ENCODE measurements around the gene SCTR. TPM values are rescaled to one million over a fixed set of nuclear protein-coding genes. Genes with fewer than 3 reads are reported as not detected.
"Not testable (repeated sequence)": the region's sequence is repeated elsewhere in the genome, so short reads cannot be mapped to it uniquely, and the experiment has no call there.

Gene SCTR
- total RNA-seq, 1 experiment from 2014 or later: not detected

GRCh38 chr2:119424284-119425118 is 99.8 kb downstream of the SCTR start:
- in situ Hi-C loops (cut with HindIII; ENCODE audit: low sequenced_read_pairs): no loop called here
- no peak for DNase-seq (ENCODE audit: low spot score)

- in situ Hi-C loops (cut with HindIII; ENCODE audit: low sequenced_read_pairs): no loop called here
- no peak for DNase-seq (ENCODE audit: low spot score)
These were observed 100.5 kb downstream of the SCTR start for GRCh38 chr2:119423811-119424210.

- in situ Hi-C loops (cut with HindIII; ENCODE audit: low sequenced_read_pairs): no loop called here
- DNase-seq (ENCODE audit: low spot score): no peak
These were observed 101.2 kb downstream of the SCTR start for GRCh38 chr2:119423108-119423444.

GRCh38 chr2:119422360-119423107 is 101.7 kb downstream of the SCTR start:
- DNase-seq (ENCODE audit: low spot score): no peak
- in situ Hi-C loops (cut with HindIII; ENCODE audit: low sequenced_read_pairs): no loop called here

- in situ Hi-C loops (cut with HindIII; ENCODE audit: low sequenced_read_pairs): no loop called here
- no peak for DNase-seq (ENCODE audit: low spot score)
These were observed 102.5 kb downstream of the SCTR start for GRCh38 chr2:119421741-119422140.

GRCh38 chr2:119421304-119421703 is 103.0 kb downstream of the SCTR start:
- DNase-seq (ENCODE audit: low spot score): no peak
- in situ Hi-C loops (cut with HindIII; ENCODE audit: low sequenced_read_pairs): no loop called here

- in situ Hi-C loops (cut with HindIII; ENCODE audit: low sequenced_read_pairs): no loop called here
- DNase-seq (ENCODE audit: low spot score): no peak
These were observed 104.3 kb downstream of the SCTR start for GRCh38 chr2:119419803-119420508.

- in situ Hi-C loops (cut with HindIII; ENCODE audit: low sequenced_read_pairs): no loop called here
- DNase-seq (ENCODE audit: low spot score): no peak
These were observed 105.2 kb downstream of the SCTR start for GRCh38 chr2:119419065-119419464.

GRCh38 chr2:119417908-119418307 is 106.4 kb downstream of the SCTR start:
- no peak for DNase-seq (ENCODE audit: low spot score)
- in situ Hi-C loops (cut with HindIII; ENCODE audit: low sequenced_read_pairs): no loop called here

GRCh38 chr2:119416299-119416923 is 107.9 kb downstream of the SCTR start:
- in situ Hi-C loops (cut with HindIII; ENCODE audit: low sequenced_read_pairs): no loop called here
- DNase-seq (ENCODE audit: low spot score): no peak

- in situ Hi-C loops (cut with HindIII; ENCODE audit: low sequenced_read_pairs): no loop called here
- DNase-seq (ENCODE audit: low spot score): no peak
These were observed 108.7 kb downstream of the SCTR start for GRCh38 chr2:119415630-119416029.

GRCh38 chr2:119414894-119415293 is 109.4 kb downstream of the SCTR start:
- DNase-seq (ENCODE audit: low spot score): no peak
- in situ Hi-C loops (cut with HindIII; ENCODE audit: low sequenced_read_pairs): no loop called here

- in situ Hi-C loops (cut with HindIII; ENCODE audit: low sequenced_read_pairs): no loop called here
- DNase-seq (ENCODE audit: low spot score): no peak
These were observed 114.8 kb downstream of the SCTR start for GRCh38 chr2:119409506-119409905.

GRCh38 chr2:119408221-119408619 is 116.1 kb downstream of the SCTR start:
- in situ Hi-C loops (cut with HindIII; ENCODE audit: low sequenced_read_pairs): no loop called here
- no peak for DNase-seq (ENCODE audit: low spot score)

GRCh38 chr2:119407430-119408220 is 116.7 kb downstream of the SCTR start:
- DNase-seq (ENCODE audit: low spot score): peak; percentile 24
- in situ Hi-C loops (cut with HindIII; ENCODE audit: low sequenced_read_pairs): no loop called here

GRCh38 chr2:119405151-119405550 is 119.1 kb downstream of the SCTR start:
- in situ Hi-C loops (cut with HindIII; ENCODE audit: low sequenced_read_pairs): no loop called here
- no peak for DNase-seq (ENCODE audit: low spot score)

- in situ Hi-C loops (cut with HindIII; ENCODE audit: low sequenced_read_pairs); DNase-seq (ENCODE audit: low spot score): not testable (repeated sequence)
These were observed 120.7 kb downstream of the SCTR start for GRCh38 chr2:119403618-119404017.

GRCh38 chr2:119402645-119403560 is 121.4 kb downstream of the SCTR start:
- in situ Hi-C loops (cut with HindIII; ENCODE audit: low sequenced_read_pairs): no loop called here
- no peak for DNase-seq (ENCODE audit: low spot score)

Measured in G401 (cell line).